T-helper 1 cell treated with Interleukin-12 subunit alpha and Interleukin-12 subunit beta and Interleukin-4 antibody, amounts not matched to agents 30 ng/mL and 1 ng/mL, for 36 hours (primary cell): Measurements from ENCODE around the gene ATIC. TPM values are rescaled to one million over a fixed set of nuclear protein-coding genes. Genes with fewer than 3 reads are reported as not detected.

Experiments
- intact Hi-C: fragments of 100-400 bp; cut with micrococcal nuclease; formaldehyde crosslinking; loops from one replicate; pipeline ENCODE4 v1.15.1; 2024
- total RNA-seq: library from RNA; stranded (reverse); gene quantifications from 2 replicates; pipeline ENCODE4 v1.2.3, GENCODE V29; 2022

Gene ATIC
- total RNA-seq, 1 donor from 2014 or later, result 165 TPM

DNA sequence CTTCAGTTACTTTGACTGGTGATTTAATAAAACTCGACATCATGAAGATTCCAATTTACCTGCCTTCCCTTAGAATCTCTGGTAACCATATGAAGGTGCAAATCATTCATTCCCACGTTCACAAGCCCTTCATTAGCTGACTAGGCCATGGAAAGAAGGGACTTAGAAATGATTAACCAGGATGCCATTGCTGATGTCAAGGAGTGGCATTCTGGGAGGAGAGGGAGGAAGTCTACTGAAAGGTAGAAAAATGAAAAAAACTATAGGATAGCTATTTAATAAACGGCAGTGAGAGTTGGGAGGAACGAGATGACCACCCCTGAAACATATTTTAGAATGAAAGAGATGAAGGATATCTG lies 1.4 kb downstream of the ATIC start:
- intact Hi-C loops, result loop anchor here (2.0 to 10.0 kb wide), 4 partner anchors 704 to 1186 kb away; partner anchors contain the start of genes PECR, RPL37A and TMEM169

DNA sequence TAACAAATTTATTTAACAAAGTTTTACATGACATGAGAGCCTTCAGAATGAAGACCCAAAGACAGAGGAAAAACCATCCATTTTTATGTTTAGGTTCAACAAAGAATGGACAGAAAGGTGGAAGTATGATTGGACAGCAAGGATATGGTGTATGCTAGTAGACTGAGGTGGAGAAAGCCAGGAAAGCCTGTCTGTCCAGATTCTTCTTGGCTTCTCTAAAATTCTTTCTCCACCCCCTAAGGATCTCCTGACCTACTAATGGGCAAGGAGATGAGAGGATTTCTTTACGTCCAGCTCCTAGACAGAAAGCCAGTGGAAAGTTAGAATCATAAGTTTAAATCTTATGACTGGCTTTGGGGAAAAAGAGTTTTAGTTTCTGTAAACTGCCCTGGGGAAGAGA lies 3.0 kb downstream of the ATIC start:
- intact Hi-C loops, result loop anchor here (5.0 to 10.0 kb wide), 2 partner anchors 702 to 770 kb away; partner anchors contain the start of genes PECR and TMEM169

DNA sequence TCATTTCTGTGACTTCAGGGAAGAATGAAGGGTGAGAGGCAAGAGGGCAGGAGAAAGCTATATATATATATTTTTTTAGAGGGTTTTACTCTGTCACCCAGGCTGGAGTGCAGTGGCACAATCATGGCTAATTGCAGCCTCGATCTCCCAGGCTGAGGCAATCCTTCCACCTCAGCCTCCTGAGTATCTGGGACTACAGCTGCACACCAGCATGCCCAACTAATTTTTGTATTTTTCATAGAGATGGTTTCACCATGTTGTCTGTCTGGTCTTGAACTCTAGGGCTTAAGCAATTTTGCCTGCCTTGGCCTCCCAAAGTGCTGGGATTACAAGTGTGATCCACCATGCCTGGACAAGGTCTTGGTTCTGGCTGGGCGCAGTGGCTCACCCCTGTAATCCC lies 3.4 kb downstream of the ATIC start:
- intact Hi-C loops, result loop anchor here (10.0 kb wide), 1 partner anchor 770 kb away; the partner anchor contains the start of genes PECR and TMEM169

DNA sequence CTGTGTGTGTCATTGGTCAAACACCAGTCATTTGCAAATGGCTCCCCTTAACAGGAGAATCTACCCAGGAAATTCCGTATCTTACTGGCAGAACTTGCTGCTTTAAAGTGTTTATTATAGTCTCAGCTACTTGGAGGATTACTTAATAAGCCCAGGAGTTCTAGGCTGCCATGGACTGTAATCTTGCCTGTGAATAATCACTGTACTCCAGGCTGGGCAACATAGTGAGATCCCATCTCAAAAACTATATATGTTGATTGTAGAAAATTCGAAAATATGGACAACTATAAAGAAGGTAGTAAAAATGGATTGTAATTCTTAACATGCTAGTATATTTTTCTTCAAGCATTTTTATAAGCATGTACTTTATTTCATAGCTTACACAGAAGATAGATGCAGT lies 4.5 kb downstream of the ATIC start:
- intact Hi-C loops, result loop anchor here (10.0 kb wide), 1 partner anchor 768 kb away; the partner anchor contains the start of genes PECR and TMEM169

DNA sequence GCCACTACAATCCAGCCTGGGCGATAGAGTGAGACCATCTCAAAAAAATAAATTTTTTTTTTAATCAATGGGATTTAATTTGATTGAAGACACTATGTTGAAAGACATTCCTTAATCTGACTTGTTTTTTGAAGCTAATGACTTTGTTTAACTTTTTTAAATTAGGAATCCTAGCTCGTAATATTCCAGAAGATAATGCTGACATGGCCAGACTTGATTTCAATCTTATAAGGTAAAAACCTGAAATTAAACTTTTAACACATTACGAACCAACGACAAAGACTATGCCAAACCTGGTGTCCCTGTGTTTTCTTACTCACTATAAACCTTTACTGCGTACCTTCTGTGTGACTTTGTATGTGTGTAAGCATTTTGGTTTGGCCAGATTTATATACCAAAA lies 7.6 kb downstream of the ATIC start:
- intact Hi-C loops, result loop anchor here (10.0 kb wide), 1 partner anchor 765 kb away; the partner anchor contains the start of genes PECR and TMEM169

DNA sequence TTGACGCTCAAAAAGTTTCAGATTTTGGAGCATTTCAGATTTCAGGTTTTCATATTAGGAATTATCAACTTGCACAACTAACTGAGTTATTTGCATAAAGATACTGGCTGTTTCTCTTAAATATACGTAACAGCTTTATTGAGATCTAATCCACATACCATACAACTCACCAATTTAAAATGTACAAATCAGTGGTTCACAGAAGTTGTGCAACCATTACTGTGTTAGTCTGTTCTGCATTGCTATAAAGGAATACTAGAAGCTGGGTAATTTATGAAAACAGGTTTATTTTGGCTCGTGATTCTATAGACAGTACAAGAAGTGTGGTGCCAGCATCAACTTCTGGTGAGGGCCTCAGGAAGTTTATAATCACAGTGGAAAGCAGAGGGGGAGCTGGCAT lies 8.2 kb downstream of the ATIC start:
- intact Hi-C loops, result no loop called here

DNA sequence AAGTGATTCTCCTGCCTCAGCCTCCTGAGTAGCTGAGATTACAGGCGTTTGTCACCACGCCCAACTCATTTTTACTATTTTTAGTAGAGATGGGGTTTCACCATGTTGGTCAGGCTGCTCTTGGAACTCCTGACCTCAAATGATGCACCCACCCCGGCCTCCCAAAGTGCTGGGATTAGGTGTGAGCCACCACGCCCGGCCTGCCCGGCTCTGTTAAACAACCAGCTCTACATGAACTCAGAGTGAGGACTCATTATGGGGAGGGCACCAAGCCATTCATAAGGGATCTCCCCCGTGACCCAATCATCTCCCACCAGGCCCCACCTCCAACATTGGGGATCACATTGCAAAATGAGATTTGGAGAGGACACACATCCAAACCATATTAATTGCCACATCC lies 8.8 kb downstream of the ATIC start:
- intact Hi-C loops, result no loop called here

DNA sequence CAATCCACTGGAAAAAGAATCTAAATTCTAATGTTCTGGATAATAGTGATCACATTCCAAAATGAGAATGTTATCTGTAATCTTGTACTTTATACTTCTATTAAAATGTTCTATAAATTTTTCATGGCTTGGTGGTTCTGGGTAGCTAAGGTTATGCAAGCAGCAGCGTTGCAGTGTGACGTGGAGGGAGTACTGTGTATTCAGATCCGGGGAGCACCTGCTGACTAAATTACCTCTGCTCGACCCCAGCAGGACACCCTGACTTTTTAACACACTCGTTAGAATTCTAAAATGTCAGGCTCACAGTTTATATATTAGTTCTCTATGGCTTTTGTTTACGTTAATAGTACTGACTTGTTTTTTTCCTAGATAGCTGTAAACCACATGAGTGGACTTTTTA lies 13.0 kb downstream of the ATIC start:
- intact Hi-C loops, result no loop called here

DNA sequence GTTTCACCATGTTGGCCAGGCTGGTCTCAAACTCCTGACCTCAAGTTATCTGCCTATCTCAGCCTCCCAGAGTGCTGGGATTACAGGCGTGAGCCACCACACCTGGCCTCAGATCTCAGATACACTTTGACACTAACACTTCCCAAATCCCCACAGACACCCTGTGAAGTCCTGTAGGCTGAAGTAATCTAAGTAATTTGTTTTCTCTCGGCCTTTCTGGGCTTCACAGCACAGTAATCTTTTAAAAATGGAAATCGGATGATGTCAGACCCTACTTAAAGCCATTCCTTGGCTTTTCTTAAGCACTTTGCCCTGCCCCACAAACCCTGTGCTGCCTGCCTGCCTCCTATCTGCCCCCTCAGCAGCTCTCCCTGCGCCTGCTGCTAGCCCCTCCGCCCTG lies 16.2 kb downstream of the ATIC start:
- intact Hi-C loops, result no loop called here

DNA sequence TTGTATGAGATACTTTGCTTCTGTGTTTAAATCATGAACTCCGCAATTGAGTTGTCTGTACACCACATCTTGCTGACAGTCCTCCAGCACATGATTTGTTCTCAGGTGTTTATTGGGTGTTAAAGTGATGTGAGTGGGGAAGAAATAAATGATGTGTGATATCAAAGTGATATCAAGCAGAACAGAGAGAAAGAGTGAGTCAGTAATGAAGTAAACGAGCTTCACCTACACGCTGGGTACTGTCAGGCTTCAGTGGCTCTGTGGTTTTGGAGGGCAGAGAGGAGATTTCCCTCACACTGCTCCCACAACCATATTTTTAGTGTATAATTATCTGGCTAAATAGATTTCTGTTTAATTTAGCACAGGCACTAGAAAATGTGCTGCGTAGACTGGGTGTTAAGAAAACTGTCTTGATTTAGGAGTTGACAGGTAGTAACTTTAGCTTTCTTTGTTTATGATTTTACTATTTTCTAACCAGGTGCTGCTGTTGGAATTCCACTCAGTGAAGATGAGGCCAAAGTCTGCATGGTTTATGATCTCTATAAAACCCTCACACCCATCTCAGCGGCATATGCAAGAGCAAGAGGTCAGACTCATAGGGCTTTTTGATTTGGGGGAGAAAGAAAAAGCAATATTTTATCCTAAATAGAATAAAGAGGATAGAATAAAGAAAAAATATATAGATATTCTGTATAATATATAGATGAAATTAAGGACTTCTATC lies 21.2 kb downstream of the ATIC start:
- intact Hi-C loops, result loop anchor here (5.0 kb wide), 1 partner anchor 84 kb away; no protein-coding TSS in a partner anchor

DNA sequence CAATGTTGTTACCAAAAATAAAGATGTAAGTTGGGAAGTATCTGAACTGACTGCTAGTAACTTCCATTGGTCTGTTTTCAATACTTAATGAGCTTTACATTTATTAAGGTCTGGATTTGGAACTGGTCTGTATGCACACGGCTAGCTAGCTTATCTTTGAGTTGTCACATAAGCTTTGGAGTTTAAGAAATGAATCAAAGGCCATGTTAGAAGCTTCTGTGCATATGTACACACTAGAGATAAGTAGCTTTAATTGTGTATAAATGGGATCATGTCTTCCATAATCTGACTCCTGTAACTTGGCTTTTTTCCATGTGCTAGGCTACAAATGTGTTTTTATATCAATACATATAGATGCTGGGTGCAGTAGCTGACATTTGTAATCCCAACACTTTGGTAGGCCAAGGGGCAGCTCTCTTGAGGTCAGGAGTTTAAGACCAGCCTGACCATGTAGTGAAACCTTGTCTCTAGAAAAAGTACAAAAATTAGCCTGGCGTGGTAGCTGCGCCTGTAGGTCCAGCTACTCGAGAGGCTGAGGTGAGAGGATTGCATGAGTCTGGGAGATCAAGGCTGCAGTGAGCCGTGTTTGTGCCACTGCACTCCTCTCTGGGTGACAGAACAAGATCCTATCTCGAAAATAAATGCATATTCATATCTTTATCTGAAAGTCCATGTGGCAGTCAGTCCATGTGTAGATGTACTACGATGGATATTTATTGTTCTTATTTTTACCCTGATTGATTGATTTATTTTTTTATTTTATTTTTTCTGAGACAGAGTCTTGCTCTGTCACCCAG lies 27.2 kb downstream of the ATIC start:
- intact Hi-C loops, result no loop called here

DNA sequence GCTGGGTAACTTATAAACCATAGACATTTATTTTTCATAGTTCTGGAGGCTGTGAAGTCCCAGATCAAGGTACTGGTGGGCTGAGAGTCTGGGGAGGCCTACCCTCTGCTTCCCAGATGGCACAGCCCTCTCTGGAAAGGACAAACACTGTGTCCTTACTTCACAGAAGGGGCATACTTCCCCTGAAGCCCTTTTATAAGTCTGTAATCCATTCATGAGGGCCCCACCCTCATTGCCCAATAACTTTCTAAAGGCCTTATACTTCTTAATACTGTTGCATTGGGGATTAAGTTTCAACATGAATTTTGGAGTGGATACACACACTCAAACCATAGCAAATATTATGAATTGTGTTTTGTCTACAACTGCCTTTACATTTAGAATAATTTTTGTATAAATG lies 36.0 kb downstream of the ATIC start:
- intact Hi-C loops, result no loop called here

DNA sequence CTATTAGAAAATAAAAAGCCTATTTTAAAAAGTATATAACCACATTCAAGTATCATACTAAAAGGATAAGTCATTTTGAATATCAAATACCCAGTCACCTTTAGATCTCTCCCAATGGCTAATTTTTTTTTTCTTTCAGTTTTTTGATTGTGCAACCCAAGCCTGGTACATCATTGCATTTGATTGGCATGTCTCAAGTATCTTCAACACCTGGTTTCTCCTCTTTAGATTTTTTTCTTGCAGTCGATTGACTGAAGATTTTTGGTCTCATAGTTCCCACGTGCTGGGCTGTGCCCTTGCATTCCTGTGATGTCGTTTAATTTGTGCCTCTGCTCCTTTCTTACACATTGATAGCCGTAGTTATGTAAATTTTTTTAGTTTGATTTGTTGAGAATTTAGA lies 40.7 kb downstream of the ATIC start:
- intact Hi-C loops, result no loop called here

DNA sequence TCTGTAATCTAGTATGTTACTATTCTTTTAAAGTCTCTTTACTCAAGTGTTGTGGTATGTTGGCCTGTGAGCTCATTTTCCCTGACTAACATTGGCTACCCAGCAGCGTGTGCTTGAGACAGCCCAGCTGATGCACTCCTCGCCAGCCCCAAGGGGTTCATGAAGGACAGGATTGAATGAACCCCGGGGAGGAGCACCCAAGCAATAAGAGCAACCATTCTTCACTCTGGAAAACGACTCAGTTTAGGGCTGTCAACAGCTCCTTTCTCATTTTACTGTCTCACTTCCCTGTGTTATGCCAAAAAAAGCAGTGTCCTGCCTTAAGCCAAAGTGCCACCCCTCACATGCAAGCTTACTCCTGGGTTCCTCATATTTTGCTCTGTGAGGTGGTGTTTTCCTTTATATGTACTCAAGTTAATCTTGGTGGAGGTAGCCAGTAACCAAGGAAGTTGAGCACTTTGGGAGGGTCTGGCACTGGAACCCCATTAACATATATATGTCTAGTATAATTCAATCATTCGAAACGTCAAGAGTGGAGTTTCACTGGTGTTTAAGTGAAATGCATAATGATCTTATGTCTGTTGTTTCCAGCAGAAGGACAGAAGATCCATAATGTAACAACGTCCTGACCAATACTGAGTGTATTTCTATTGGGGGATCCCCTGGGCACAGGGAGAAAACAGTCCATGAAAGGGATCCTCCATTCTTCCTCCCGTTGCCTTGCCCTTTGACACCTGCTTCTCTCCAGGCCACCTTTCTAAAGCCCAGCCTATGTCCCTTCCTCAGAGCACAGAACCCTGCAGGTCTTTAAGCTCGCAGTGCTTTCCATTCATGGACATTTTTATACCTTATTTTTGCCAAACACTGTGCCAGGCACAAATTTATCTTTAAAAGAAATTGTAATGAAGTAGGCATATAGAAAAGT lies 43.2 kb downstream of the ATIC start:
- intact Hi-C loops, result no loop called here

DNA sequence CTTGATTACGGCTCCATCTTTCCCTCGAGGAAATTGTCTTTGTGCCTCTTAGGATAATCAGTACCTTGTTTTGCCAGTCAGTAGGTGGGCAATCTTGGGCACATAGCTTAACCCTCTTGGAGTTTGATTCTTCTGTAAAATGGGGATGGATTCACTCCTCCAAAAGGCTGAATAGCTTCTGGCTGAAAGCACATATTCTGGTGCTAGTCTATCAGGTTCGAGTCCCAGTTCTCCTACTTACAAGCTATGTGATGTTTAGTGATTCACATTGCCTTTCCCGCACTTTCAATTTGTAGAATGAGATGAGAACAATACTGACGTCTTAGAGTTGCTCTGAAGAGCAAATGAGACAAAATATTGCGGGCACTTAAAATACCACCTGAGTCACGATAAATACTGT lies 43.9 kb downstream of the ATIC start:
- intact Hi-C loops, result no loop called here

DNA sequence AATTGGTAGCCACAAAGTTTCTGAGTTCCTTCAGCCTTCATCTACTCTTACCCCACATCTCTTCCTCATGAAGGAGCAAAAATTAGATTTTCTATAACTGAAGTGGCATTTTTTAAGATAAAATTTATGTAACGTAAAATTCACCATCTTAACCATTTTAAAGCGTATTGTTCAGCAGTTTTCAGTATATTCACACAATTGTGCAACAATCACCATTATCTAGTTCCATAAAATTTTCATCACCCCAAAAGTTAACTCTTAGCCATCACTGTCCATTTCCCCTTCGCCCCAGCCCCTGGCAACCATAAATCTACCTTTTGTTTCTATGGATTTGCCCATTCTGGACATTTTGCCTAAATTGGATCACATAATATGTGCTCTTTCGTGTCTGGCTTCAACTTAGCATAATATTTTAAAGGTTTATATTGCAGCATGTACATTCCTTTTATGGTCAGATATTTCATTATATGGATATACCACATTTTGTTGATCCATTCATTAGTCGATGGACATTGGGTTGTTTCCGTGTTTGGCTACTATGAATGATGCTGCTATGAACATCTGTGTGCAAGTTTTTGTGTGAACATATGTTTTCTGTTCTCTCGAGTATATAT lies 44.6 kb downstream of the ATIC start:
- intact Hi-C loops, result no loop called here

DNA sequence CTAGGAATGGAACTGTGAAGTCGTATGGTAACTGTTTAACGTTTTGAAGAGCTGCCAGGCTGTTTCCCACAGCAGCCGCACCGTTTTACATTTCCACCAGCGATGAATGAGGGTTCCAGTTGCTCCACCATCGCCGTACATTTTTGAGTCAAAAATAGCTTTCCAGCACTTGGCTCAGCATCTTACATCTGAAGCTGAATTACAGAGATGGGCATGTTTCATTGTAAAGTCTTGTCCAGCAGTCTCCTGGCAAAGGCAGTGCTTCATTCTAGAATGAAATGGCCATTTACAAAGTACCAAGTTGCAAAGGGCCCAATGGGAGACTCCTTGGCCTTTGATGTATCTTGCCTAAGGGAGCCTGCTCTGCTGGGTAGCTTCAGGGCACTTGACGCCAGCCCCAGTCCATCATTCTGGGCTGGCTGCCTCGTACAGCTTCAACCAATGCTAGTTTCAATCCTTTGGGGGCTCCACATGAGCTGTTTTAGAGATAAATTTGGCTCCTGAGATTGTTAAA lies 45.1 kb downstream of the ATIC start:
- intact Hi-C loops, result no loop called here

DNA sequence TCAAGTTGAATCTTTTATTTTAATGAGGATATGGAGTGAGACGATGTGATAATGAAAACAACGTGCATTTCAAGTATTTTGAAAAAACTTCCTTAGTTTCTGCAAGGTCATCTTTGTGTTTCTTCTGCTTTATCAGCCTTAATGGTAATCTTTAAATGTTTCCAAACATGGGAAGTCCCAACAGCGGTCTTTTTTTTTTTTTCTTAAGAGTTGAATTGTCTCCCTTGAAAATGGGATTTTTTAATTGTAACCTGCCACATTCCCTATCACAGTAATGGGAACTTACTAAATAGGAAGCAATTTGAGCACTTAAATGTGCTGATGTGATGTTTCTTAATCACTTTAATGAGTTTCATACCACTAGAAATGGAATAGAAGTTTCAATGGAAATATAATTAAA lies 45.8 kb downstream of the ATIC start:
- intact Hi-C loops, result no loop called here

DNA sequence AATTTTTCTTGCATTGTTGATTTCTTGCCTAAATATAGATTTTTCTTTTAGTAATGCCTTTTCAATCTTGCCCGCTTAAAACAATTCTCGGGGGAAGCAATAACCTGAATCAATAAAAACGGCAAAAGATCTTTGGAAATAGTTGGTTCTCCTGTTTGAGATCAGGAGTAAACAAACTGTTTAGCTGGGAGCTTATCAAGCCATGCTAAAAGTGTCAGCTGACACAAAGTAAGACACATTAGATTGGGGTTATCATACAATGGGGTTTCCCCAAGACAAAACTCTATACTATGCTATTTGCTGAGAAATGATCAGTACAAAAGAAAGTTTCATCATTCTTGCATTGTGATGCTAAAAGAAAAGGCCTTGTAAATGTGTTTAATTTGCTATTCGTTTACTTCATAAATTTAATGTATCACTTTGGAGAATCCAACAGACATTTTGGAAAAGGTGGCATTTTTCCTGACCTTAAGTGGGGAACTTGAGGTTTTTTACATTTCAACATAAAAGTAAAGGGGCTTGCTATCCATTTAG lies 46.5 kb downstream of the ATIC start:
- intact Hi-C loops, result no loop called here

DNA sequence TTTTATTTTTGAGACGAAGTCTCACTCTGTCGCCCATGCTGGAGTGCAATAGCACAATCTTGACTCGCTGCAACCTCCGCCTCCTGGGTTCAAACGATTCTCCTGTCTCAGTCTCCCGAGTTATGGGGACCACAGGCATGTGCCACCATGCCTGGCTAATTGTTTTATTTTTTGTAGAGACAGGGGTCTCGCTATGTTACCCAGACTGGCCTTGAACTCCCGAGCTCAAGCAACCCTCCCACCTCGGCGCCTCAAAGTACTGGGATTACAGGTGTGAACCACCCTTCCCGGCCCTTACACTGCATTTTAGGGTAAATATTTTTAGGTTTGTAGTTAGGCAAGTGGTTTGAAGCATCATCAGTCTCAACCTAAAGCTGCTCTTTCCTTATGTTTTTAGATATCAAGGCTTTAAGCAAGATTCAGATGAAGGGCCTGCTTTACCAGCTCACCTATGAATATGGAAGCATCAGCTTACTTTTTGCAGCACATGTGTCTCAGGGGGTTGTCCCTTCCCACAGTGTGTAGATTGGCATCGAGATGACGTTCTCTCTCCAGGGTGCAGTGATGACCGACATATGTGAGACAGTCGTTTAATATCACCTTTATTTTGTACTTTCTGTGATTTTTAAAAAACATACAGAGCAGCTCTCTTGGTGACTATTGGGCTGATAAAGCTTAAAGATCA lies 47.2 kb downstream of the ATIC start:
- intact Hi-C loops, result no loop called here
